HepG2 (cell line): ENCODE results near the gene ATAD3C. TPM values are rescaled to one million over a fixed set of nuclear protein-coding genes. Genes with fewer than 3 reads are reported as not detected.

Source experiments
- ASH2L ChIP-seq: fragments of 300-600, 200-600 bp; sonication (generic); IDR thresholded peaks from 2 replicates; pipeline ENCODE4 v1.7.0; 2017; ENCODE audit warnings: low read depth, mild to moderate bottlenecking, moderate library complexity, mixed read lengths, low read length; ENCODE audit not compliant: insufficient read length
- ATF5 ChIP-seq: sonication (generic); formaldehyde crosslinking; IDR thresholded peaks from 2 replicates; pipeline ENCODE4 v1.4.0; 2020; ENCODE audit warnings: mild to moderate bottlenecking, low read depth, missing genetic modification reagents
- ATM ChIP-seq: fragments of 450-650 bp; IDR thresholded peaks from 2 replicates; pipeline ENCODE4 v1.7.1; 2017; ENCODE audit warnings: mild to moderate bottlenecking, borderline replicate concordance
- CSRNP1 ChIP-seq: sonication (generic); formaldehyde crosslinking; IDR thresholded peaks from 2 replicates; pipeline ENCODE4 v1.8.1; 2023; ENCODE audit warnings: mild to moderate bottlenecking, missing genetic modification reagents
- E2F2 ChIP-seq: sonication (generic); formaldehyde crosslinking; IDR thresholded peaks from 2 replicates; pipeline ENCODE4 v1.4.0; 2020; ENCODE audit warnings: missing genetic modification reagents, borderline replicate concordance
- FOXO1 ChIP-seq: sonication (generic); formaldehyde crosslinking; IDR thresholded peaks from 2 replicates; pipeline ENCODE4 v1.4.0; 2020; ENCODE audit warnings: missing genetic modification reagents
- GMEB1 ChIP-seq: sonication (generic); formaldehyde crosslinking; IDR thresholded peaks from 2 replicates; pipeline ENCODE4 v1.5.1; 2020; ENCODE audit warnings: missing genetic modification reagents, mild to moderate bottlenecking, borderline replicate concordance
- GPN1 ChIP-seq: sonication (generic); formaldehyde crosslinking; IDR thresholded peaks from 2 replicates; pipeline ENCODE4 v1.5.1; 2020; ENCODE audit warnings: missing genetic modification reagents, borderline replicate concordance
- HNRNPUL1 ChIP-seq: fragments of 200-400 bp; formaldehyde crosslinking; IDR thresholded peaks from 2 replicates; pipeline ENCODE4 v1.6.1; 2017; ENCODE audit warnings: low read depth, mild to moderate bottlenecking, low read length, moderate library complexity
- IRF9 ChIP-seq: sonication (generic); formaldehyde crosslinking; IDR thresholded peaks from 2 replicates; pipeline ENCODE4 v1.8.0; 2022; ENCODE audit warnings: missing genetic modification reagents, mild to moderate bottlenecking, borderline replicate concordance
- MATR3 ChIP-seq: sonication (generic); formaldehyde crosslinking; IDR thresholded peaks from 2 replicates; pipeline ENCODE4 v1.4.0; 2020; ENCODE audit warnings: missing genetic modification reagents
- MTF2 ChIP-seq: sonication (generic); formaldehyde crosslinking; IDR thresholded peaks from 2 replicates; pipeline ENCODE4 v1.5.0; 2020; ENCODE audit warnings: missing genetic modification reagents, borderline replicate concordance
- NBN ChIP-seq: fragments of 450-650 bp; conservative IDR thresholded peaks from 2 replicates; pipeline ENCODE4 v1.6.1; 2017
- NFYB ChIP-seq: sonication (generic); formaldehyde crosslinking; IDR thresholded peaks from 2 replicates; pipeline ENCODE4 v1.4.0; 2020; ENCODE audit warnings: missing genetic modification reagents
- RFX5 ChIP-seq: IDR thresholded peaks from 2 replicates; pipeline ENCODE4 v1.6.1; 2011; ENCODE audit warnings: low read depth, low read length, improper control_type of control experiment
- ZNF276 ChIP-seq: sonication (generic); formaldehyde crosslinking; IDR thresholded peaks from 2 replicates; pipeline ENCODE4 v1.4.0; 2020; ENCODE audit warnings: mild to moderate bottlenecking, low read depth, missing genetic modification reagents
- ZNF704 ChIP-seq: sonication (generic); formaldehyde crosslinking; IDR thresholded peaks from 2 replicates; pipeline ENCODE4 v1.8.1; 2023; ENCODE audit warnings: mild to moderate bottlenecking, inconsistent platforms, moderate library complexity, missing genetic modification reagents, borderline replicate concordance
- polyA plus RNA-seq, 8 experiments: library from polyadenylated mRNA; depleted of rRNA in 3 of 8; stranded (reverse) in 7 of 8; unstranded in 1 of 8; fragments of >200 nt; fragmentation: Illumina TruSeq in 4 of 8; extraction: Trizol in 4 of 8; gene quantifications; 2 replicates each; pipeline versions ENCODE4 v1.2.1 to v1.2.3, GENCODE V29; 2011 to 2016; ENCODE audit warnings: low read depth in 4 of 8, missing spikeins in 1 of 8, mixed read lengths in 1 of 8; ENCODE audit not compliant: insufficient read depth in 1 of 8
- total RNA-seq, 5 experiments: library from RNA; depleted of rRNA; stranded (reverse); fragments of >200 nt; fragmentation: Illumina TruSeq; extraction: Trizol; gene quantifications; 2 replicates each; pipeline ENCODE4 v1.2.3, GENCODE V29; 2016; ENCODE audit warnings: low read depth in 1 of 5

ATAD3C gene
- total and polyA plus RNA-seq, 2 of the 13 experiments (the other 11 are each of a cell fraction or from before 2014, with no cell fraction given), result 2.4 to 3.2 TPM

GRCh38 chr1:1430114-1430982, 19.1 kb upstream of the ATAD3C start (continued):
- 0 out of 2 replicates have a peak, but pooled peaks have one; percentile 37 for TF ChIP-seq ZNF704 (CRISPR knock-in tag)
- no peak for TF ChIP-seq ATM
- TF ChIP-seq CSRNP1, result peak; percentile 33; the same call in 1 of the 2 replicates
- TF ChIP-seq NFYB (CRISPR knock-in tag), result no peak
- no peak for TF ChIP-seq E2F2 (CRISPR knock-in tag)
- TF ChIP-seq MTF2 (CRISPR knock-in tag), result no peak
- no peak for TF ChIP-seq MATR3 (CRISPR knock-in tag)
- TF ChIP-seq RFX5, result no peak
- TF ChIP-seq GMEB1 (CRISPR knock-in tag), result no peak
- TF ChIP-seq NBN, result no peak
- TF ChIP-seq HNRNPUL1, result no peak
- no peak for TF ChIP-seq FOXO1 (CRISPR knock-in tag)
- TF ChIP-seq IRF9 (CRISPR knock-in tag), result no peak
- TF ChIP-seq ASH2L, result no peak
- no peak for TF ChIP-seq GPN1
- TF ChIP-seq ATF5 (CRISPR knock-in tag), result no peak
- no peak for TF ChIP-seq ZNF276 (CRISPR knock-in tag)
